IMR-90 (cell line): ENCODE measurements around the gene SEMA5A. TPM values are rescaled to one million over a fixed set of nuclear protein-coding genes. Genes with fewer than 3 reads are reported as not detected.

Source experiments
- ATAC-seq: fragments of 200-7000 bp; cut with Tn5 transposase; 2 replicates; pipeline ENCODE4 v1.9.1; 2020; ENCODE audit warnings: low read depth, mild to moderate bottlenecking, moderate library complexity
- BruUV-seq: library from RNA; stranded (reverse); fragments of 400-500 nt; replicated peaks from 2 replicates; lab custom pipeline; 2021; lab: Mats Ljungman, UMichigan
- CTCF ChIA-PET: fragments of 300-600 bp; formaldehyde crosslinking; extraction: SDS; loops from one replicate; lab custom pipeline; 2021; ENCODE audit warnings: antibody characterized with exemption; lab: Yijun Ruan, JAX
- POLR2A ChIA-PET: fragments of 300-600 bp; sonication (Branson Sonifier 250); formaldehyde crosslinking; loops from one replicate; lab custom pipeline; 2022; ENCODE audit warnings: antibody characterized with exemption; ENCODE audit not compliant: unreplicated experiment; lab: Charles Lee
- DNase-seq: peaks from one replicate; pipeline ENCODE4 v3.0.0; 2013
- H2AFZ ChIP-seq: replicated peaks from 2 replicates; pipeline ENCODE3; 2013; ENCODE audit warnings: low read length, mild to moderate bottlenecking; ENCODE audit not compliant: poor library complexity
- H2AK5ac ChIP-seq: 2 replicates; pipeline ENCODE4 v1.6.1; 2013; ENCODE audit warnings: low read depth, low read length, inconsistent platforms
- H2AK9ac ChIP-seq: replicated peaks from 2 replicates; pipeline ENCODE3; 2013; ENCODE audit warnings: mild to moderate bottlenecking, low read depth, low read length, moderate library complexity; ENCODE audit not compliant: poor library complexity
- H2BK120ac ChIP-seq: 2 replicates; pipeline ENCODE4 v1.6.1; 2013; ENCODE audit warnings: low read depth, low read length, inconsistent platforms
- H2BK15ac ChIP-seq: 3 replicates; pipeline ENCODE4 v1.6.1; 2013; ENCODE audit warnings: low read depth, low read length, inconsistent platforms
- H2BK20ac ChIP-seq: 2 replicates; pipeline ENCODE4 v1.6.1; 2013; ENCODE audit warnings: low read depth, mild to moderate bottlenecking, inconsistent platforms, low read length, moderate library complexity
- H2BK5ac ChIP-seq: 2 replicates; pipeline ENCODE4 v1.6.1; 2013; ENCODE audit warnings: mild to moderate bottlenecking, low read depth, low read length, inconsistent platforms; ENCODE audit not compliant: poor library complexity, severe bottlenecking
- H3K14ac ChIP-seq: replicated peaks from 2 replicates; pipeline ENCODE4 v1.6.1; 2013; ENCODE audit warnings: low read depth, low read length, inconsistent platforms
- H3K18ac ChIP-seq: 2 replicates; pipeline ENCODE4 v1.6.1; 2013; ENCODE audit warnings: low read depth, low read length, control low read depth
- H3K23ac ChIP-seq: 2 replicates; pipeline ENCODE4 v1.6.1; 2013; ENCODE audit warnings: low read depth, low read length, inconsistent platforms
- H3K27ac ChIP-seq: 2 replicates; pipeline ENCODE4 v1.5.1; 2013; ENCODE audit warnings: mild to moderate bottlenecking, control low read depth, low read length; ENCODE audit not compliant: insufficient read depth
- H3K27me3 ChIP-seq: 2 replicates; pipeline ENCODE4 v1.6.1; 2013; ENCODE audit warnings: low read length; ENCODE audit not compliant: control insufficient read depth, insufficient read depth
- H3K36me3 ChIP-seq: 2 replicates; pipeline ENCODE4 v1.6.1; 2013; ENCODE audit warnings: low read length, mixed read lengths; ENCODE audit not compliant: control insufficient read depth, insufficient read depth
- H3K4ac ChIP-seq: 2 replicates; pipeline ENCODE4 v1.6.1; 2013; ENCODE audit warnings: low read depth, low read length, inconsistent platforms
- H3K4me1 ChIP-seq: 2 replicates; pipeline ENCODE4 v1.6.1; 2013; ENCODE audit warnings: low read length, mixed read lengths; ENCODE audit not compliant: control insufficient read depth, insufficient read depth
- H3K4me2 ChIP-seq: 2 replicates; pipeline ENCODE4 v1.6.1; 2013; ENCODE audit warnings: low read depth, mild to moderate bottlenecking, control low read depth, low read length, moderate library complexity
- H3K4me3 ChIP-seq: 2 replicates; pipeline ENCODE4 v1.5.1; 2013; ENCODE audit warnings: low read depth, mild to moderate bottlenecking, control low read depth, low read length, moderate library complexity; ENCODE audit not compliant: insufficient read depth
- H3K56ac ChIP-seq: 2 replicates; pipeline ENCODE4 v1.6.1; 2013; ENCODE audit warnings: low read length, inconsistent platforms; ENCODE audit not compliant: insufficient read depth; ENCODE audit errors: extremely low read depth
- H3K79me1 ChIP-seq, 2 experiments: 2 replicates each; pipeline ENCODE4 v1.6.1; 2013; ENCODE audit warnings: low read length in 2 of 2, inconsistent platforms in 1 of 2, low read depth in 1 of 2
- H3K9ac ChIP-seq: 2 replicates; pipeline ENCODE4 v1.6.1; 2013; ENCODE audit warnings: low read depth, low read length, control low read depth
- H3K9me1 ChIP-seq: 2 replicates; pipeline ENCODE4 v1.6.1; 2013; ENCODE audit warnings: low read length, inconsistent platforms; ENCODE audit not compliant: insufficient read depth
- H3K9me3 ChIP-seq: 2 replicates; pipeline ENCODE4 v1.6.1; 2013; ENCODE audit warnings: low read length; ENCODE audit not compliant: control insufficient read depth, insufficient read depth
- H4K20me1 ChIP-seq: 2 replicates; pipeline ENCODE4 v1.6.1; 2013; ENCODE audit warnings: low read length, inconsistent platforms; ENCODE audit not compliant: insufficient read depth
- H4K5ac ChIP-seq: 2 replicates; pipeline ENCODE4 v1.6.1; 2013; ENCODE audit warnings: mild to moderate bottlenecking, low read depth, low read length, control low read depth
- H4K8ac ChIP-seq, 2 experiments: 2 replicates each; pipeline ENCODE4 v1.6.1; 2013; ENCODE audit warnings: low read depth in 2 of 2, low read length in 2 of 2, control low read depth in 1 of 2, inconsistent platforms in 1 of 2
- H4K91ac ChIP-seq: 2 replicates; pipeline ENCODE4 v1.6.1; 2013; ENCODE audit warnings: low read depth, low read length, inconsistent platforms; ENCODE audit not compliant: insufficient read depth
- BHLHE40 ChIP-seq: fragments of 150-350 bp; IDR thresholded peaks from 2 replicates; pipeline ENCODE4 v1.6.1; 2016; ENCODE audit warnings: mild to moderate bottlenecking, low read depth, low read length
- CEBPB ChIP-seq: IDR thresholded peaks from 2 replicates; pipeline ENCODE4 v1.6.1; 2012; ENCODE audit warnings: low read depth, low read length, improper control_type of control experiment
- CHD1 ChIP-seq: IDR thresholded peaks from 2 replicates; pipeline ENCODE4 v1.6.1; 2012; ENCODE audit warnings: low read depth, low read length, improper control_type of control experiment
- FOS ChIP-seq: fragments of 150-350 bp; IDR thresholded peaks from 2 replicates; pipeline ENCODE4 v1.6.1; 2016; ENCODE audit warnings: low read depth, low read length
- MAFK ChIP-seq: IDR thresholded peaks from 2 replicates; pipeline ENCODE4 v1.6.1; 2012; ENCODE audit warnings: low read depth, low read length, improper control_type of control experiment
- MAZ ChIP-seq: IDR thresholded peaks from 2 replicates; pipeline ENCODE4 v1.6.1; 2012; ENCODE audit warnings: low read depth, mild to moderate bottlenecking, low read length, improper control_type of control experiment, moderate library complexity, borderline replicate concordance
- MXI1 ChIP-seq: IDR thresholded peaks from 2 replicates; pipeline ENCODE4 v1.6.1; 2012; ENCODE audit warnings: low read depth, mild to moderate bottlenecking, low read length, moderate library complexity, borderline replicate concordance
- NFE2L2 ChIP-seq: fragments of 150-350 bp; IDR thresholded peaks from 2 replicates; pipeline ENCODE4 v1.6.1; 2016; ENCODE audit warnings: low read depth, mild to moderate bottlenecking, low read length
- POLR2A ChIP-seq: IDR thresholded peaks from 2 replicates; pipeline ENCODE4 v1.6.1; 2012; ENCODE audit warnings: mild to moderate bottlenecking, low read depth, low read length
- RAD21 ChIP-seq: IDR thresholded peaks from 2 replicates; pipeline ENCODE4 v1.6.1; 2012; ENCODE audit warnings: low read length, improper control_type of control experiment
- RCOR1 ChIP-seq: IDR thresholded peaks from 2 replicates; pipeline ENCODE4 v1.6.1; 2012; ENCODE audit warnings: mild to moderate bottlenecking, low read length, improper control_type of control experiment; ENCODE audit not compliant: insufficient replicate concordance
- RFX5 ChIP-seq: IDR thresholded peaks from 2 replicates; pipeline ENCODE4 v1.8.0; 2012; ENCODE audit warnings: low read depth, mild to moderate bottlenecking, low read length, moderate library complexity
- SMC3 ChIP-seq: fragments of 150-350 bp; IDR thresholded peaks from 2 replicates; pipeline ENCODE4 v1.6.1; 2016; ENCODE audit warnings: low read depth, mild to moderate bottlenecking, antibody characterized with exemption, low read length, moderate library complexity
- WGBS, 2 experiments: methylation state at CpG; one replicate each; pipeline versions ENCODE4 v1.1.5 to v1.1.7; 2013; ENCODE audit warnings: missing lambda C conversion rate in 2 of 2; ENCODE audit not compliant: insufficient read length in 1 of 2; ENCODE audit errors: extremely low coverage in 2 of 2; 5-methylcytosine and 5-hydroxymethylcytosine counted together
- dilution Hi-C: fragments of 300-500 bp; cut with HindIII; formaldehyde crosslinking; loops from one replicate; pipeline ENCODE4 v1.14.3; 2018; ENCODE audit warnings: low sequenced_read_pairs; ENCODE audit not compliant: unreplicated experiment
- in situ Hi-C: fragments of 300-500 bp; cut with MboI; formaldehyde crosslinking; loops from 3 replicates; pipeline ENCODE4 v1.14.3; 2019; ENCODE audit warnings: low sequenced_read_pairs, inconsistent platforms, mixed read lengths
- intact Hi-C: fragments of 100-400 bp; cut with micrococcal nuclease; formaldehyde crosslinking; loops from 2 replicates; pipeline ENCODE4 v1.10.0; 2022
- polyA plus RNA-seq, 3 experiments: library from polyadenylated mRNA; depleted of rRNA; stranded (reverse); fragments of >200 nt; gene quantifications; 2 replicates each; pipeline ENCODE4 v1.2.3, GENCODE V29; 2012; ENCODE audit warnings: low replicate concordance in 1 of 3
- total RNA-seq: library from RNA; depleted of rRNA; stranded (reverse); fragments of >200 nt; gene quantifications from 2 replicates; pipeline ENCODE4 v1.2.3, GENCODE V29; 2012
- TF ChIP-seq, protein P1 (sequence below): conservative IDR thresholded peaks from 2 replicates; pipeline ENCODE4 v1.5.1; 2012; ENCODE audit warnings: mild to moderate bottlenecking, low read depth, low read length, improper control_type of control experiment
- TF ChIP-seq, protein P2 (sequence below): fragments of 150-350 bp; IDR thresholded peaks from 2 replicates; pipeline ENCODE4 v1.6.1; 2017; ENCODE audit warnings: mild to moderate bottlenecking, antibody characterized with exemption, low read length, low read depth
- TF ChIP-seq, protein P3 (sequence below): fragments of 150-350 bp; IDR thresholded peaks from 2 replicates; pipeline ENCODE4 v1.6.1; 2016; ENCODE audit warnings: low read depth, mild to moderate bottlenecking, low read length, moderate library complexity, borderline replicate concordance

SEMA5A gene
- total and polyA plus RNA-seq, 2 of the 4 experiments (the other 2 are of a cell fraction), result 8.2 to 9.9 TPM

DNA sequence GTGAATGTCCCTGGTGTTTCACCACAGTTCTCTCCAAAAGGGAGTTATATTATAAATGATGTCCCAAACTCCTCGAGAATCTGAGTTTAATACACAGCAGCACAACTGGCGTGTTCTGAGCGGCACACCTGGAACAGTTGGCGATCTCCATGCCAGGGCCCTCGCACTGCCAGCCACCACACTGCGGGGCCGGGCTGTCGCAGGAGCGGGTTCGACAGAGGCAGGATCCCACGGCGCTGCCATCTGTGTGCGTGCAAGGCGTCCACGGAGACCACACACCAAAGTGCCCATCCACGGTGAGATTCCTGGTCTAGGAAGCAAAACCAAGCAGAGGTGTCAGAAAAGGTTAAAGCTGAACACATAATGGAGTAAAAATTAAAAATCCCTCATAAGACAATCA, 423.3 kb downstream of the SEMA5A start:
- Histone ChIP-seq H3K23ac (no peak overlapping the region), H3K4me2 (no peak overlapping the region), H2AFZ (no peak overlapping the region), H3K4me1 (no peaks in the 10 kb centered on the region), H2AK9ac (no peak overlapping the region), H2AK5ac (no peak overlapping the region), H3K56ac (no peak overlapping the region), H3K27me3 (no peaks in the 10 kb centered on the region), H3K79me1 (0 out of 4 replicates have a peak, but pooled peaks cover 0 to 6% of the 10 kb centered on the region in 2 experiments), H3K27ac (no peak overlapping the region), H3K4ac (no peak overlapping the region), H4K91ac (no peak overlapping the region), H3K18ac (no peak overlapping the region), H3K9ac (no peak overlapping the region), H4K5ac (no peak overlapping the region), H2BK5ac (no peak overlapping the region), H2BK20ac (no peak overlapping the region), H3K4me3 (no peak overlapping the region), H2BK120ac (no peak overlapping the region), H4K20me1 (no peaks in the 10 kb centered on the region), H4K8ac (no peak overlapping the region), H2BK15ac (no peak overlapping the region), H3K36me3 (peaks cover 7% of the 10 kb centered on the region; the same call in 1 of the 2 replicates), H3K14ac (no peak overlapping the region), H3K9me3 (no peaks in the 10 kb centered on the region), H3K9me1 (peaks cover 6% of the 10 kb centered on the region; the same call in 1 of the 2 replicates)
- TF ChIP-seq, protein P1, sequence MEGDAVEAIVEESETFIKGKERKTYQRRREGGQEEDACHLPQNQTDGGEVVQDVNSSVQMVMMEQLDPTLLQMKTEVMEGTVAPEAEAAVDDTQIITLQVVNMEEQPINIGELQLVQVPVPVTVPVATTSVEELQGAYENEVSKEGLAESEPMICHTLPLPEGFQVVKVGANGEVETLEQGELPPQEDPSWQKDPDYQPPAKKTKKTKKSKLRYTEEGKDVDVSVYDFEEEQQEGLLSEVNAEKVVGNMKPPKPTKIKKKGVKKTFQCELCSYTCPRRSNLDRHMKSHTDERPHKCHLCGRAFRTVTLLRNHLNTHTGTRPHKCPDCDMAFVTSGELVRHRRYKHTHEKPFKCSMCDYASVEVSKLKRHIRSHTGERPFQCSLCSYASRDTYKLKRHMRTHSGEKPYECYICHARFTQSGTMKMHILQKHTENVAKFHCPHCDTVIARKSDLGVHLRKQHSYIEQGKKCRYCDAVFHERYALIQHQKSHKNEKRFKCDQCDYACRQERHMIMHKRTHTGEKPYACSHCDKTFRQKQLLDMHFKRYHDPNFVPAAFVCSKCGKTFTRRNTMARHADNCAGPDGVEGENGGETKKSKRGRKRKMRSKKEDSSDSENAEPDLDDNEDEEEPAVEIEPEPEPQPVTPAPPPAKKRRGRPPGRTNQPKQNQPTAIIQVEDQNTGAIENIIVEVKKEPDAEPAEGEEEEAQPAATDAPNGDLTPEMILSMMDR, result no peak
- no peak for TF ChIP-seq NFE2L2
- TF ChIP-seq BHLHE40, result no peak
- no peak for TF ChIP-seq MXI1
- no peak for TF ChIP-seq FOS
- TF ChIP-seq, protein P2, sequence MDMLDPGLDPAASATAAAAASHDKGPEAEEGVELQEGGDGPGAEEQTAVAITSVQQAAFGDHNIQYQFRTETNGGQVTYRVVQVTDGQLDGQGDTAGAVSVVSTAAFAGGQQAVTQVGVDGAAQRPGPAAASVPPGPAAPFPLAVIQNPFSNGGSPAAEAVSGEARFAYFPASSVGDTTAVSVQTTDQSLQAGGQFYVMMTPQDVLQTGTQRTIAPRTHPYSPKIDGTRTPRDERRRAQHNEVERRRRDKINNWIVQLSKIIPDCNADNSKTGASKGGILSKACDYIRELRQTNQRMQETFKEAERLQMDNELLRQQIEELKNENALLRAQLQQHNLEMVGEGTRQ, result no peak
- TF ChIP-seq CEBPB, result no peak
- TF ChIP-seq MAZ, result no peak
- no peak for TF ChIP-seq RFX5
- TF ChIP-seq, protein P3, sequence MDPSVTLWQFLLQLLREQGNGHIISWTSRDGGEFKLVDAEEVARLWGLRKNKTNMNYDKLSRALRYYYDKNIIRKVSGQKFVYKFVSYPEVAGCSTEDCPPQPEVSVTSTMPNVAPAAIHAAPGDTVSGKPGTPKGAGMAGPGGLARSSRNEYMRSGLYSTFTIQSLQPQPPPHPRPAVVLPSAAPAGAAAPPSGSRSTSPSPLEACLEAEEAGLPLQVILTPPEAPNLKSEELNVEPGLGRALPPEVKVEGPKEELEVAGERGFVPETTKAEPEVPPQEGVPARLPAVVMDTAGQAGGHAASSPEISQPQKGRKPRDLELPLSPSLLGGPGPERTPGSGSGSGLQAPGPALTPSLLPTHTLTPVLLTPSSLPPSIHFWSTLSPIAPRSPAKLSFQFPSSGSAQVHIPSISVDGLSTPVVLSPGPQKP, result no peak
- no peak for TF ChIP-seq MAFK
- no peak for TF ChIP-seq RCOR1
- TF ChIP-seq SMC3, result no peak
- TF ChIP-seq POLR2A, result no peak
- no peak for TF ChIP-seq CHD1
- no peak for TF ChIP-seq RAD21
- BruUV-seq, result no TSS peak
- WGBS, 2 experiments, result 100% methylated on average over 13 of the region's 16 CpGs; no CpG with 5 or more reads in 1 of the 2 experiments
- ATAC-seq, result no peak
- in situ Hi-C loops, result no loop called here
- CTCF ChIA-PET, result no interaction called here
- intact Hi-C loops, result no loop called here
- POLR2A ChIA-PET, result no interaction called here
- dilution Hi-C loops, result no loop called here
- DNase-seq, result no peak
